Immature natural killer cell (primary cell): Measurements from ENCODE around the gene C1QTNF6. TPM values are rescaled to one million over a fixed set of nuclear protein-coding genes. Genes with fewer than 3 reads are reported as not detected.

Experiments used
- DNase-seq, 3 donors: peaks; one replicate each; pipeline ENCODE4 v3.0.0; 2022; ENCODE audit warnings: mixed read lengths in 1 of 3
- H3K27ac Mint-ChIP-seq, 6 donors: one replicate each; pipeline ENCODE4 v1.8.0; 2020; ENCODE audit warnings: mixed read lengths in 6 of 6, mild to moderate bottlenecking in 5 of 6, inconsistent platforms in 4 of 6, moderate library complexity in 3 of 6
- H3K27me3 Mint-ChIP-seq, 3 donors: one replicate each; pipeline ENCODE4 v1.8.0; 2020 to 2021; ENCODE audit warnings: low read depth in 3 of 3, mild to moderate bottlenecking in 3 of 3, mixed read lengths in 3 of 3, moderate library complexity in 3 of 3, inconsistent platforms in 1 of 3
- H3K36me3 Mint-ChIP-seq, 3 donors: one replicate each; pipeline ENCODE4 v1.8.0; 2020; ENCODE audit warnings: mixed read lengths in 3 of 3, inconsistent platforms in 2 of 3, mild to moderate bottlenecking in 2 of 3
- H3K4me1 Mint-ChIP-seq, 2 donors: one replicate each; pipeline ENCODE4 v1.8.0; 2020; ENCODE audit warnings: inconsistent platforms in 2 of 2, mild to moderate bottlenecking in 2 of 2, mixed read lengths in 2 of 2, moderate library complexity in 1 of 2
- H3K4me3 Mint-ChIP-seq, 5 donors: one replicate each; pipeline ENCODE4 v1.8.0; 2020; ENCODE audit warnings: mild to moderate bottlenecking in 5 of 5, mixed read lengths in 5 of 5, inconsistent platforms in 3 of 5, moderate library complexity in 3 of 5
- H3K9me3 Mint-ChIP-seq, 6 donors: one replicate each; pipeline ENCODE4 v1.8.0; 2020; ENCODE audit warnings: mild to moderate bottlenecking in 6 of 6, mixed read lengths in 6 of 6, inconsistent platforms in 4 of 6, moderate library complexity in 3 of 6
- polyA plus RNA-seq, 3 donors: library from polyadenylated mRNA; unstranded; fragments of 300-500 nt; fragmentation: Illumina TruSeq; gene quantifications; one replicate each; pipeline ENCODE4 v1.2.3, GENCODE V29; 2021

The C1QTNF6 gene
- polyA plus RNA-seq, 3 donors from 2014 or later: 1.5 to 1.8 TPM; not detected in 1

DNA sequence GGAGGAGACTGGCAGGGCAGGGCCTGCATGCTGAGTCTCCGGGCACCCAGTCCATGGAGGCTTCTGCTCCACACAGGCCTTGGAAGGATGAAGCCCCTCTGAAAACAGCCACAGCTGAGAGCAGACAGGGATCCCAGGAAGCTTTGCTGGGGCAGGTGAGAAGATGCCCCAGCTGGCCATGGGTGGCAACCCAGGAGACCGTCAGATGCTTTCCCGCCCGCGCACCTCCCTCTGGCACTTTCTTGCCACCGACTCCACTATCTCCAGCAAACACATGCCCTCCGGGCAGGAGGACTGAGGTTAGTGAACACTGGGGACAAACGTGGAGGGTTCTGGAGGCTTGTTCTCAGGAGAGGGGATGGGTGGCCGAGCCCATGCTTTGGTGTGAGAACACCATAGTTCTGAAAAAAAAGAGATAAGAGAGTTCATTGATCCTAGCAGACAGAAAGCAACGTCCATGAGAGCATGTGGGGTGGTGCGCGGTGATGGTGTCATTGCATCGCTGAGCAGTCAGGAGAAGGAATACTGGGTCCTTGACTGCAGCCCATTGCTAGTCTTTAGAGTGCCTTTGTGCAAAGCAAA lies 2.3 kb downstream of the C1QTNF6 start:
- DNase-seq: no peak
- H3K4me1 Mint-ChIP-seq: peaks cover 65 to 71% of the 10 kb centered on the region in 2 donors
- no peaks in the 10 kb centered on the region for H3K36me3 Mint-ChIP-seq
- peaks cover 2 to 3% (median 3%) of the 10 kb centered on the region in 3 donors for H3K27me3 Mint-ChIP-seq
- peak overlapping the region; percentile 79 to 92 (median 85) for H3K4me3 Mint-ChIP-seq
- H3K9me3 Mint-ChIP-seq: no peaks in the 10 kb centered on the region
- peak overlapping the region; percentile 89 to 96 (median 94) for H3K27ac Mint-ChIP-seq

DNA sequence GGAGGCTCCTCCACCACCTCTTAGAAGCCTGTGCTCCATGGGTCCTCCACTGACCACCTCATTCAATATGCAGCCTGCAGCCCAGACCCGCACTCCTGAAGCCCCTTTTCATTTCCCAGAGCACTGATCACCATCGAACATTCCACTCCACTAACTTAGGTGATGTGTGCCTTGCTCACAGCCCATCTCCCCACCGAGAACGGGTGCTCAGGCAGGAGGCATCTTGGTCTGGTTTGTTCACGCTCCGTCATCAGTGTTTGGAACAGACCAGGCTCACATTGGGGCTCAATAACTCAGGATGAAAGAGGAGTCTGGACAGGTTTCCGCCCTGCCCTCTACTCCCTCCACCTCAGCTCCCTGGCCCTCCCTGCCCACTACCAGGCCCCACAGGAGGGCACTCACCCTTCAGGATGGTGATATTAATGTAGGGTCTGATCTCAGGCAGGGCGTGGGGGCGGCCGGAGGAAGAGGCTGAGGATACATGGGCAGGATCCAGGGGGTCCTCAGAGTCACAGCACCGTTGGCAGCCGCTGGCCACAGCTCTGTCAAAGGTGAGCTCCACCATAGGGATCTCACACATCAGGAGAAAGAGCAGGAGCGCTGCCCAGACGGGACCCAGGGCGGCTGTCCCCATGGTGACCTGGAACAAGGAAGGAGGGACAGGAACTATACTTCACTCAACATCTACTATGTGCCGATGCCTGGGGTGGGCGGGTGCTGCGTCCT lies 3.1 kb downstream of the C1QTNF6 start:
- Mint-ChIP-seq H3K4me3 (peak overlapping the region in 4 of 5 donors; percentile 19 to 89 (median 54)), H3K36me3 (no peaks in the 10 kb centered on the region), H3K27me3 (peaks cover 2 to 3% (median 3%) of the 10 kb centered on the region in 3 donors), H3K4me1 (peaks cover 65 to 71% of the 10 kb centered on the region in 2 donors), H3K9me3 (no peaks in the 10 kb centered on the region), H3K27ac (peak overlapping the region in 5 of 6 donors; percentile 49 to 96 (median 64))
- DNase-seq: no peak

GRCh38 chr22:37184380-37184755 lies 3.7 kb downstream of the C1QTNF6 start:
- DNase-seq: no peak
- Mint-ChIP-seq H3K27me3 (peaks cover 2 to 3% (median 3%) of the 10 kb centered on the region in 3 donors), H3K4me1 (peaks cover 63 to 67% of the 10 kb centered on the region in 2 donors), H3K27ac (peak overlapping the region in 1 of 6 donors; percentile 34), H3K4me3 (peak overlapping the region in 1 of 5 donors; percentile 29), H3K9me3 (no peaks in the 10 kb centered on the region), H3K36me3 (no peaks in the 10 kb centered on the region)

DNA sequence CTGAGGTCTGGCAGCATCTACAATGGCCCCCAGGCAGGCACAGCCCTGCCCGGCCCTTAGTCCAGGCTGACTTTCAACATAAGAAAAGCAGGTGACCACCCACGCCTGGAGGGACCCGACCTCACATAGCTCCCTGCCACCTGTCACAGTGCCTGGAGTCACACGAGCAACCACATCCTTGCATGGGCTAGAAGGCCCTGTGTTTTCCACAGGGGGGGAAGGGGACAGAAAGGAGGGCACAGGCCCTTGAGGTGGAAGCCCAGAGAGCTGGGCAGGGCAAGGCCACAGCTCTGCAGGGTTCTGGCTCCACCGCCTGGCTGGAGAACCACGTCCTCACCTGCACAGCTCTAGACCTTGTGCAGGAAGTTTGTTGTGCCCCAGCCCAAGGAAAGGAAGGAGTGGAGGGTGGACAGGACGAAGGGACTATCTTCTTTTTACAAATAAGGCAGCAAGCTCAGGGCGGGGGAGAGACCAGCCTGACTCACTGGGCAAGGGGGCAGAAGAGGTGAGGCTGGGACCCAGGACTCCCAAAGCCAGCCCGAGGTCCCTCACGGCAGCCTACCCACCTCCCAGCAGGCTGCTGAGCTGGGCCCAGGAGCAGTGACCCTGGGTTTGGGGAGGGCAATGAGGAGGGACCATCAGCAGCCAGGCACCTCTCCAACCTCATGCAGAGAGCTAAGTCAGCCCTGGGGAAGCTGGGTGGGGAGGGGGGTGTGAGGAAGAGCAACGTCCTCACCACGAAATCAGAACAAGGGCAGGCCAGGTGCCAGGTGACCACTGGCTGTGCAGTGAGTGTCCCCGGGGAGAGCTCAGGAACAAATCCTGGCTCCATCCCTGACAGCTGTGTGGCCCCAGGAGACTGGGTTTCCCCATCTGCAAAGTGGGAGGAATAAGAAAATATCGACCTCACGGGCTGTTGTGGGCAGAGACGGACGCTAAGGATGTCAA lies 4.3 kb downstream of the C1QTNF6 start:
- Mint-ChIP-seq H3K4me1 (peaks cover 56 to 61% of the 10 kb centered on the region in 2 donors), H3K36me3 (no peaks in the 10 kb centered on the region), H3K4me3 (peak overlapping the region in 4 of 5 donors; percentile 23 to 75 (median 48)), H3K27me3 (peaks cover 2 to 3% (median 3%) of the 10 kb centered on the region in 3 donors), H3K9me3 (no peaks in the 10 kb centered on the region), H3K27ac (peak overlapping the region; percentile 49 to 89 (median 76))
- DNase-seq: peak; percentile 28 to 39 (median 38)

DNA sequence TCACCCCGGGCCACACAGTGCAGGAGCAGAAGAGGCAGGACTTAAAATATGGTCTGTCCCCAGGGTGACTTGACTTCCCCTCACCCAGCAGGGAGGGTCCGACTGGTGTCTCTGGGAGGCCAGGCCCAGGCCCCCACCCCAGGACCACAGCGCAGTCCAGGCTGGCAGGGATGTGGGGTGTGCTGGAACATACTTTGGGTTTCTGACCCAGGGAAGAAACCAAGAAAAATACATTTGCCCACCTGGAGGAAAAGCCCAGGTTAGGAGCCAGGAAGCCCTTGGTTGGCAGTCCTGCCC lies 5.2 kb downstream of the C1QTNF6 start:
- Mint-ChIP-seq H3K4me1 (peaks cover 50 to 57% of the 10 kb centered on the region in 2 donors), H3K27ac (peak overlapping the region in 2 of 6 donors; percentile 70 to 89), H3K36me3 (peaks cover 0 to under 1% (median 0%) of the 10 kb centered on the region in 3 donors), H3K4me3 (no peak overlapping the region), H3K9me3 (no peaks in the 10 kb centered on the region), H3K27me3 (peaks cover 2 to 3% (median 3%) of the 10 kb centered on the region in 3 donors)
- no peak for DNase-seq

GRCh38 chr22:37182101-37182948 lies 5.7 kb downstream of the C1QTNF6 start:
- Mint-ChIP-seq H3K27me3 (peaks cover 0 to 4% (median 3%) of the 10 kb centered on the region in 3 donors), H3K4me1 (peaks cover 50 to 57% of the 10 kb centered on the region in 2 donors), H3K9me3 (no peaks in the 10 kb centered on the region), H3K4me3 (no peak overlapping the region), H3K27ac (no peak overlapping the region), H3K36me3 (peaks cover 0 to 5% (median 0%) of the 10 kb centered on the region in 3 donors)
- no peak for DNase-seq

DNA sequence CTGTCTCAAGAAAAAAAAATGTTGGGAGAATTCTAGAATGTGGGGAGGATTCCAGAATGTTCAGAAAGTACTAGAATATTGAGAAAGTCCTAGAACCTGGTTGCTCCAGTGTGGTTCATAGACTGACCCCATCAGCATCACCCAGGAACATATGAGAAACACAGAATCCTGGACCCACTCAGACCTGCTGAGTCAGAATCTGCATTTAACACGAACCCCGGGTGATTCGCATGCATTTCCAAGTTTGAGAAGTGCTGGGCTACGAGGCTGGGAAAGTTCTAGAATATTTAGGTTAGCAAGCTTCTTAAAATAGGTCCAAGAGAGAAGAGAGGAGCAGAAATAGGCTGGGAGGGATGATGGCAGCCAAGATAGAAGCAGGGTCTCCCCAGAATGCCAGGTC lies 6.4 kb downstream of the C1QTNF6 start:
- Mint-ChIP-seq H3K4me1 (peaks cover 52 to 57% of the 10 kb centered on the region in 2 donors), H3K27me3 (peaks cover 0 to 4% (median 3%) of the 10 kb centered on the region in 3 donors), H3K36me3 (peaks cover 0 to 5% (median 0%) of the 10 kb centered on the region in 3 donors), H3K27ac (peak overlapping the region in 2 of 6 donors; percentile 3 to 64), H3K4me3 (no peak overlapping the region), H3K9me3 (no peaks in the 10 kb centered on the region)
- no peak for DNase-seq

GRCh38 chr22:37180531-37181231 lies 7.4 kb downstream of the C1QTNF6 start:
- peaks cover 0 to 5% (median 0%) of the 10 kb centered on the region in 3 donors for H3K36me3 Mint-ChIP-seq
- no peak overlapping the region for H3K4me3 Mint-ChIP-seq
- no peaks in the 10 kb centered on the region for H3K9me3 Mint-ChIP-seq
- no peak overlapping the region for H3K27ac Mint-ChIP-seq
- peaks cover 0 to 3% (median 0%) of the 10 kb centered on the region in 3 donors for H3K27me3 Mint-ChIP-seq
- no peak for DNase-seq
- H3K4me1 Mint-ChIP-seq: peaks cover 52 to 57% of the 10 kb centered on the region in 2 donors

GRCh38 chr22:37179622-37180420 lies 8.2 kb downstream of the C1QTNF6 start:
- H3K36me3 Mint-ChIP-seq: peaks cover under 1 to 5% (median 2%) of the 10 kb centered on the region in 3 donors
- H3K9me3 Mint-ChIP-seq: no peaks in the 10 kb centered on the region
- H3K27ac Mint-ChIP-seq: peak overlapping the region in 1 of 6 donors; percentile 27
- H3K4me1 Mint-ChIP-seq: peaks cover 48 to 49% of the 10 kb centered on the region in 2 donors
- H3K27me3 Mint-ChIP-seq: peaks cover 0 to 3% (median 0%) of the 10 kb centered on the region in 3 donors
- no peak for DNase-seq
- no peak overlapping the region for H3K4me3 Mint-ChIP-seq

DNA sequence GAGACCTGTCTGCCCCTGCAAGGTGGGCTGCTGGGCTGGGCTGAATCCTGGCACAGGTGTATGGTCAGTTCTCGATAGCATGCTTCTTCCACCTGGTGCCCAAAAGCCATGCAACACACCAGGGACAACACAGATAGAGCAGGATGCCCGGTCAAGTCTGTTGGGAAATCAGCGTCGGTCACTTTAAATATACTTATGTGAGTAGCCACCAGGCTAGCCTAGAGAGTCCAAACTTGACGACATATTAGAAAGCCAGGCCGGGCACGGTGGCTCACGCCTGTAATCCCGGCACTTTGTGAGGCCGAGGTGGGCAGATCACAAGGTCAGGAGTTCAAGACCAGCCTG lies 8.9 kb downstream of the C1QTNF6 start:
- H3K27ac Mint-ChIP-seq: peak overlapping the region in 1 of 6 donors; percentile 58

GRCh38 chr22:37178350-37179125 lies 9.5 kb downstream of the C1QTNF6 start:
- Mint-ChIP-seq H3K4me3 (peak overlapping the region in 1 of 5 donors; percentile 1), H3K36me3 (peaks cover 5 to 8% (median 7%) of the 10 kb centered on the region in 3 donors), H3K27me3 (peaks cover 0 to 3% (median 0%) of the 10 kb centered on the region in 3 donors), H3K4me1 (peaks cover 41% of the 10 kb centered on the region in 2 donors), H3K9me3 (no peaks in the 10 kb centered on the region), H3K27ac (peak overlapping the region in 2 of 6 donors; percentile 58 to 85)
- DNase-seq: no peak

More for the DNA sequence above, 8.9 kb downstream of the C1QTNF6 start:
- Mint-ChIP-seq H3K9me3 (no peaks in the 10 kb centered on the region), H3K4me3 (no peak overlapping the region), H3K4me1 (peaks cover 45 to 46% of the 10 kb centered on the region in 2 donors), H3K36me3 (peaks cover 5 to 8% (median 7%) of the 10 kb centered on the region in 3 donors), H3K27me3 (peaks cover 0 to 3% (median 0%) of the 10 kb centered on the region in 3 donors)
- no peak for DNase-seq
